ENCODE data around the gene IP6K3.
A peak's percentile ranks its signal among the peaks of the same experiment; 100 is the strongest.

The IP6K3 gene

GRCh38 chr6:33759887-33760629 lies 13.4 kb upstream of the IP6K3 start:
- DNase-seq (ENCODE audit: low read depth): no peak

GRCh38 chr6:33758815-33759216 lies 12.1 kb upstream of the IP6K3 start:
- DNase-seq (ENCODE audit: low read depth): no peak

- DNase-seq (ENCODE audit: low read depth): no peak
These were observed 11.2 kb upstream of the IP6K3 start for GRCh38 chr6:33757906-33758305.

GRCh38 chr6:33757113-33757512 lies 10.4 kb upstream of the IP6K3 start:
- no peak for DNase-seq (ENCODE audit: low read depth)

- no peak for DNase-seq (ENCODE audit: low read depth)
These were observed 9.7 kb upstream of the IP6K3 start for GRCh38 chr6:33756211-33756954.

GRCh38 chr6:33755070-33755869 lies 8.6 kb upstream of the IP6K3 start:
- DNase-seq (ENCODE audit: low read depth): no peak

- no peak for DNase-seq (ENCODE audit: low read depth)
These were observed 7.5 kb upstream of the IP6K3 start for GRCh38 chr6:33754222-33754621.

GRCh38 chr6:33752646-33753015 lies 5.9 kb upstream of the IP6K3 start:
- no peak for DNase-seq (ENCODE audit: low read depth)

GRCh38 chr6:33751771-33752645 lies 5.3 kb upstream of the IP6K3 start:
- no peak for DNase-seq (ENCODE audit: low read depth)

- no peak for DNase-seq (ENCODE audit: low read depth)
These were observed 3.7 kb upstream of the IP6K3 start for GRCh38 chr6:33750244-33750991.

GRCh38 chr6:33749401-33749800 lies 2.7 kb upstream of the IP6K3 start:
- no peak for DNase-seq (ENCODE audit: low read depth)

GRCh38 chr6:33748841-33749240 lies 2.1 kb upstream of the IP6K3 start:
- DNase-seq (ENCODE audit: low read depth): no peak

- DNase-seq (ENCODE audit: low read depth): no peak
These were observed 1.1 kb upstream of the IP6K3 start for GRCh38 chr6:33747823-33748222.

- DNase-seq (ENCODE audit: low read depth): no peak
These were observed 587 bp downstream of the IP6K3 start for GRCh38 chr6:33746036-33746600.

GRCh38 chr6:33745548-33745947 lies 1.2 kb downstream of the IP6K3 start:
- DNase-seq (ENCODE audit: low read depth): no peak

- no peak for DNase-seq (ENCODE audit: low read depth)
These were observed 1.7 kb downstream of the IP6K3 start for GRCh38 chr6:33744895-33745546.

GRCh38 chr6:33744001-33744848 lies 2.5 kb downstream of the IP6K3 start:
- DNase-seq (ENCODE audit: low read depth): peak; percentile 67

- DNase-seq (ENCODE audit: low read depth): no peak
These were observed 3.9 kb downstream of the IP6K3 start for GRCh38 chr6:33742837-33743236.

- no peak for DNase-seq (ENCODE audit: low read depth)
These were observed 4.6 kb downstream of the IP6K3 start for GRCh38 chr6:33742092-33742491.

Measured in stimulated activated CD4-positive, alpha-beta T cell treated with anti-CD3 and anti-CD28 coated beads, Interleukin-2, amount 100 ng/mL, for 4 hours (primary cell).